Calu3 (cell line): ENCODE measurements around the gene DLL1. TPM values are rescaled to one million over a fixed set of nuclear protein-coding genes. Genes with fewer than 3 reads are reported as not detected.

ENCODE experiments used
- BruUV-seq: library from RNA; stranded (reverse); fragments of 400-500 nt; replicated peaks from 2 replicates; lab custom pipeline; 2021; lab: Mats Ljungman, UMichigan
- CTCF ChIA-PET: fragments of 300-600 bp; sonication (Branson Sonifier 250); formaldehyde crosslinking; loops from one replicate; lab custom pipeline; 2022; ENCODE audit warnings: antibody characterized with exemption; lab: Charles Lee
- DNase-seq: peaks from one replicate; pipeline ENCODE4 v3.0.0; 2022
- H3K27ac Mint-ChIP-seq: one replicate; pipeline ENCODE4 v1.8.0; 2022; ENCODE audit warnings: mixed read lengths; ENCODE audit not compliant: unreplicated experiment
- H3K27me3 Mint-ChIP-seq: one replicate; pipeline ENCODE4 v1.8.0; 2022; ENCODE audit warnings: mixed read lengths; ENCODE audit not compliant: unreplicated experiment
- H3K36me3 Mint-ChIP-seq: one replicate; pipeline ENCODE4 v1.8.0; 2022; ENCODE audit warnings: mild to moderate bottlenecking, moderate library complexity, mixed read lengths; ENCODE audit not compliant: insufficient read depth, unreplicated experiment
- H3K4me1 Mint-ChIP-seq: one replicate; pipeline ENCODE4 v1.8.0; 2022; ENCODE audit warnings: mild to moderate bottlenecking, low read depth, mixed read lengths; ENCODE audit not compliant: unreplicated experiment
- H3K4me3 Mint-ChIP-seq: one replicate; pipeline ENCODE4 v1.8.0; 2022; ENCODE audit warnings: mild to moderate bottlenecking, low read depth, moderate library complexity, mixed read lengths; ENCODE audit not compliant: unreplicated experiment
- H3K9me3 Mint-ChIP-seq: one replicate; pipeline ENCODE4 v1.8.0; 2022; ENCODE audit warnings: low read depth, mixed read lengths; ENCODE audit not compliant: unreplicated experiment
- intact Hi-C: fragments of 100-400 bp; cut with micrococcal nuclease; formaldehyde crosslinking; loops from one replicate; pipeline ENCODE4 v1.10.0; 2022; ENCODE audit not compliant: unreplicated experiment
- total RNA-seq: library from RNA; stranded (reverse); gene quantifications from 2 replicates; pipeline ENCODE4 v1.2.3, GENCODE V29; 2022
- TF ChIP-seq, protein P1 (sequence below): fragments of 200-600 bp; IDR thresholded peaks from one replicate; pipeline ENCODE4 v1.8.0; 2022; ENCODE audit warnings: antibody characterized with exemption; ENCODE audit not compliant: unreplicated experiment

Gene DLL1
- total RNA-seq, 1 experiment from 2014 or later: 0.14 TPM

GRCh38 chr6:170312876-170313275 is 22.0 kb upstream of the DLL1 start:
- H3K9me3 Mint-ChIP-seq: no peaks in the 10 kb centered on the region
- intact Hi-C loops: no loop called here

GRCh38 chr6:170311696-170312095 is 20.8 kb upstream of the DLL1 start:
- Mint-ChIP-seq H3K27me3 (no peaks in the 10 kb centered on the region), H3K4me3 (no peak overlapping the region), H3K4me1 (peaks cover 22% of the 10 kb centered on the region), H3K36me3 (peaks cover 17% of the 10 kb centered on the region), H3K9me3 (no peaks in the 10 kb centered on the region), H3K27ac (no peak overlapping the region)
- no TSS peak for BruUV-seq
- CTCF ChIA-PET: no interaction called here
- TF ChIP-seq, protein P1, sequence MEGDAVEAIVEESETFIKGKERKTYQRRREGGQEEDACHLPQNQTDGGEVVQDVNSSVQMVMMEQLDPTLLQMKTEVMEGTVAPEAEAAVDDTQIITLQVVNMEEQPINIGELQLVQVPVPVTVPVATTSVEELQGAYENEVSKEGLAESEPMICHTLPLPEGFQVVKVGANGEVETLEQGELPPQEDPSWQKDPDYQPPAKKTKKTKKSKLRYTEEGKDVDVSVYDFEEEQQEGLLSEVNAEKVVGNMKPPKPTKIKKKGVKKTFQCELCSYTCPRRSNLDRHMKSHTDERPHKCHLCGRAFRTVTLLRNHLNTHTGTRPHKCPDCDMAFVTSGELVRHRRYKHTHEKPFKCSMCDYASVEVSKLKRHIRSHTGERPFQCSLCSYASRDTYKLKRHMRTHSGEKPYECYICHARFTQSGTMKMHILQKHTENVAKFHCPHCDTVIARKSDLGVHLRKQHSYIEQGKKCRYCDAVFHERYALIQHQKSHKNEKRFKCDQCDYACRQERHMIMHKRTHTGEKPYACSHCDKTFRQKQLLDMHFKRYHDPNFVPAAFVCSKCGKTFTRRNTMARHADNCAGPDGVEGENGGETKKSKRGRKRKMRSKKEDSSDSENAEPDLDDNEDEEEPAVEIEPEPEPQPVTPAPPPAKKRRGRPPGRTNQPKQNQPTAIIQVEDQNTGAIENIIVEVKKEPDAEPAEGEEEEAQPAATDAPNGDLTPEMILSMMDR: no peak
- no peak for DNase-seq
- intact Hi-C loops: no loop called here

More at GRCh38 chr6:170312876-170313275, 22.0 kb upstream of the DLL1 start:
- Mint-ChIP-seq H3K36me3 (peaks cover 6% of the 10 kb centered on the region), H3K4me1 (peaks cover 12% of the 10 kb centered on the region), H3K4me3 (no peak overlapping the region), H3K27ac (no peak overlapping the region), H3K27me3 (no peaks in the 10 kb centered on the region)
- DNase-seq: no peak
- BruUV-seq: no TSS peak
- CTCF ChIA-PET: no interaction called here
- TF ChIP-seq, protein P1: no peak

GRCh38 chr6:170308761-170309160 is 17.9 kb upstream of the DLL1 start:
- Mint-ChIP-seq H3K4me3 (peak overlapping the region; percentile 95), H3K4me1 (peaks cover 22% of the 10 kb centered on the region)

GRCh38 chr6:170307080-170307545 is 16.2 kb upstream of the DLL1 start:
- intact Hi-C loops: no loop called here
- DNase-seq: no peak
- H3K4me1 Mint-ChIP-seq: peaks cover 22% of the 10 kb centered on the region
- H3K27me3 Mint-ChIP-seq: peaks cover 10% of the 10 kb centered on the region
- CTCF ChIA-PET: no interaction called here
- peaks cover 7% of the 10 kb centered on the region for H3K9me3 Mint-ChIP-seq
- peaks cover 29% of the 10 kb centered on the region for H3K36me3 Mint-ChIP-seq
- TF ChIP-seq, protein P1: no peak
- H3K4me3 Mint-ChIP-seq: peak overlapping the region; percentile 95
- no TSS peak for BruUV-seq
- H3K27ac Mint-ChIP-seq: peak overlapping the region; percentile 95

More at GRCh38 chr6:170308761-170309160, 17.9 kb upstream of the DLL1 start:
- Mint-ChIP-seq H3K9me3 (peaks cover 5% of the 10 kb centered on the region), H3K36me3 (peaks cover 29% of the 10 kb centered on the region), H3K27ac (no peak overlapping the region), H3K27me3 (no peaks in the 10 kb centered on the region)
- TF ChIP-seq, protein P1: no peak
- DNase-seq: no peak
- intact Hi-C loops: no loop called here
- BruUV-seq: no TSS peak
- CTCF ChIA-PET: no interaction called here
